ENCODE results near the gene MAPK12. TPM values are rescaled to one million over a fixed set of nuclear protein-coding genes. Genes with fewer than 3 reads are reported as not detected.

MAPK12 gene
- total and polyA plus RNA-seq, 10 of the 15 experiments (the other 5 are each of a cell fraction or from before 2014, with no cell fraction given): 1.1 to 38.9 (median 16.3) TPM

- no peaks in the 10 kb centered on the region for H3K9me3 ChIP-seq (replicated peaks; ENCODE audit: control insufficient read depth, insufficient read depth, low read length)
- CTCF ChIA-PET: interaction anchor here (0.9 to 4.0 kb wide), 3 partner anchors 14 to 218 kb away, joined by 3 to 14 read pairs (median 4); partner anchors contain the start of gene SCO2
- intact Hi-C loops (cut with micrococcal nuclease; ENCODE audit: unreplicated experiment) (no loop called here), in situ Hi-C loops (cut with MboI) (no loop called here)
- BruUV-seq (replicated peaks): no TSS peak
- no peak overlapping the region for H3K9ac ChIP-seq (ENCODE audit: control insufficient read depth, insufficient read depth, low read length)
- no peak for DNase-seq (ENCODE audit: low read depth, low spot score)
- WGBS (ENCODE audit: insufficient coverage, insufficient replicate concordance, low lambda C conversion rate, missing lambda C conversion rate): 41% methylated on average over 14 of the region's 19 CpGs
- H3K27me3 ChIP-seq (replicated peaks in 1 of 2; ENCODE audit: control insufficient read depth in 2 of 2, insufficient read depth in 2 of 2, low read length in 1 of 2): no peaks in the 10 kb centered on the region
- peak overlapping the region; percentile 50 for H3K27ac ChIP-seq (ENCODE audit: control insufficient read depth, insufficient read depth)
- ATAC-seq: no peak
- H3K36me3 ChIP-seq (ENCODE audit: control insufficient read depth in 2 of 2, insufficient read depth in 2 of 2, low read length in 1 of 2): no peaks in the 10 kb centered on the region; a peak in 1 of 4 replicates
- no peak overlapping the region for H3K4me3 ChIP-seq
- H2AFZ ChIP-seq (ENCODE audit: control insufficient read depth, low read depth, low read length): no peak overlapping the region
- H3K79me2 ChIP-seq (ENCODE audit: control insufficient read depth, insufficient read depth, low read length): peaks cover 44% of the 10 kb centered on the region
- POLR2A ChIA-PET: interaction anchor here (0.6 kb wide), 1 partner anchor 231 kb away, joined by 5 read pairs; no protein-coding TSS in a partner anchor
- TF ChIP-seq WRNIP1 (IDR thresholded peaks at IDR 0.05; ENCODE audit: borderline replicate concordance, low read depth, low read length): no peak
- TF ChIP-seq POLR2AphosphoS5 (IDR thresholded peaks at IDR 0.05; ENCODE audit: low read length): no peak
- TF ChIP-seq, protein P1, sequence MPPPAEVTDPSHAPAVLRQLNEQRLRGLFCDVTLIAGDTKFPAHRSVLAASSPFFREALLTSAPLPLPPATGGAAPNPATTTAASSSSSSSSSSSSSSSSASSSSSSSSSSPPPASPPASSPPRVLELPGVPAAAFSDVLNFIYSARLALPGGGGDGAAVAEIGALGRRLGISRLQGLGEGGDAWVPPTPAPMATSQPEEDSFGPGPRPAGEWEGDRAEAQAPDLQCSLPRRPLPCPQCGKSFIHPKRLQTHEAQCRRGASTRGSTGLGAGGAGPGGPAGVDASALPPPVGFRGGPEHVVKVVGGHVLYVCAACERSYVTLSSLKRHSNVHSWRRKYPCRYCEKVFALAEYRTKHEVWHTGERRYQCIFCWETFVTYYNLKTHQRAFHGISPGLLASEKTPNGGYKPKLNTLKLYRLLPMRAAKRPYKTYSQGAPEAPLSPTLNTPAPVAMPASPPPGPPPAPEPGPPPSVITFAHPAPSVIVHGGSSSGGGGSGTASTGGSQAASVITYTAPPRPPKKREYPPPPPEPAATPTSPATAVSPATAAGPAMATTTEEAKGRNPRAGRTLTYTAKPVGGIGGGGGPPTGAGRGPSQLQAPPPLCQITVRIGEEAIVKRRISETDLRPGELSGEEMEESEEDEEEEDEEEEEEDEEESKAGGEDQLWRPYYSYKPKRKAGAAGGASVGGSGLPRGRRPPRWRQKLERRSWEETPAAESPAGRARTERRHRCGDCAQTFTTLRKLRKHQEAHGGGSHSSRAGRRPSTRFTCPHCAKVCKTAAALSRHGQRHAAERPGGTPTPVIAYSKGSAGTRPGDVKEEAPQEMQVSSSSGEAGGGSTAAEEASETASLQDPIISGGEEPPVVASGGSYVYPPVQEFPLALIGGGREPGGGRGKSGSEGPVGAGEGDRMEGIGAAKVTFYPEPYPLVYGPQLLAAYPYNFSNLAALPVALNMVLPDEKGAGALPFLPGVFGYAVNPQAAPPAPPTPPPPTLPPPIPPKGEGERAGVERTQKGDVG (CRISPR knock-in tag; IDR thresholded peaks at IDR 0.05): no peak
- TF ChIP-seq POLR2A (IDR thresholded peaks at IDR 0.05; ENCODE audit: low read depth, low read length): peak; percentile 7; the same call in 1 of the 2 replicates
- no peak for TF ChIP-seq NR2F1 (conservative IDR thresholded peaks at IDR 0.05)
- no peak for TF ChIP-seq ESRRA (IDR thresholded peaks at IDR 0.05; ENCODE audit: low read length)
- TF ChIP-seq GATAD2B (conservative IDR thresholded peaks at IDR 0.05; ENCODE audit: low read depth): peak; percentile 22; the same call in 1 of the 2 replicates
- TF ChIP-seq RFX5 (IDR thresholded peaks at IDR 0.05; ENCODE audit: low read depth, low read length): no peak
- H4K20me1 ChIP-seq (ENCODE audit: control insufficient read depth, insufficient read depth): peaks cover 4% of the 10 kb centered on the region; the same call in 1 of the 2 replicates
- SMC1A ChIA-PET (ENCODE audit: uncharacterized antibody, unreplicated experiment): interaction anchor here (1.8 kb wide), 1 partner anchor 34 kb away, joined by 3 read pairs; no protein-coding TSS in a partner anchor
- no peak for FAIRE-seq
- H3K4me2 ChIP-seq (ENCODE audit: control insufficient read depth, insufficient read depth): peak overlapping the region; percentile 15; the same call in 1 of the 2 replicates
- peaks cover 41% of the 10 kb centered on the region for H3K4me1 ChIP-seq (ENCODE audit: control insufficient read depth, insufficient read depth, low read length)
- RAD21 ChIA-PET (ENCODE audit: unreplicated experiment): interaction anchor here (0.6 kb wide), 1 partner anchor 189 kb away, joined by 3 read pairs; no protein-coding TSS in a partner anchor
Observed at GRCh38 chr22:50307890-50308596, 46.6 kb upstream of the MAPK12 start.
